BE2C (cell line): Measurements from ENCODE around the gene DSCAM.

Source experiments
- DNase-seq: peaks from one replicate; pipeline ENCODE4 v3.0.0-alpha.2; 2020
- H3K27me3 ChIP-seq: fragments of 250-450 bp; sonication (Bioruptor Pico); 2 replicates; pipeline ENCODE4 v1.5.1; 2020; ENCODE audit warnings: mild to moderate bottlenecking
- H3K36me3 ChIP-seq: fragments of 250-450 bp; sonication (Bioruptor Pico); 2 replicates; pipeline ENCODE4 v1.5.1; 2020; ENCODE audit warnings: mild to moderate bottlenecking
- H3K4me1 ChIP-seq: fragments of 250-450 bp; sonication (Bioruptor Pico); 2 replicates; pipeline ENCODE4 v1.5.1; 2020
- H3K4me3 ChIP-seq: 2 replicates; pipeline ENCODE4 v1.5.1; 2011; ENCODE audit warnings: low read depth, low read length
- H3K9me3 ChIP-seq: fragments of 250-450 bp; sonication (Bioruptor Pico); 2 replicates; pipeline ENCODE4 v1.5.1; 2020
- TF ChIP-seq, protein P1 (sequence below): IDR thresholded peaks from 2 replicates; pipeline ENCODE4 v1.5.1; 2012; ENCODE audit warnings: mild to moderate bottlenecking, low read depth, low read length

DSCAM gene

DNA sequence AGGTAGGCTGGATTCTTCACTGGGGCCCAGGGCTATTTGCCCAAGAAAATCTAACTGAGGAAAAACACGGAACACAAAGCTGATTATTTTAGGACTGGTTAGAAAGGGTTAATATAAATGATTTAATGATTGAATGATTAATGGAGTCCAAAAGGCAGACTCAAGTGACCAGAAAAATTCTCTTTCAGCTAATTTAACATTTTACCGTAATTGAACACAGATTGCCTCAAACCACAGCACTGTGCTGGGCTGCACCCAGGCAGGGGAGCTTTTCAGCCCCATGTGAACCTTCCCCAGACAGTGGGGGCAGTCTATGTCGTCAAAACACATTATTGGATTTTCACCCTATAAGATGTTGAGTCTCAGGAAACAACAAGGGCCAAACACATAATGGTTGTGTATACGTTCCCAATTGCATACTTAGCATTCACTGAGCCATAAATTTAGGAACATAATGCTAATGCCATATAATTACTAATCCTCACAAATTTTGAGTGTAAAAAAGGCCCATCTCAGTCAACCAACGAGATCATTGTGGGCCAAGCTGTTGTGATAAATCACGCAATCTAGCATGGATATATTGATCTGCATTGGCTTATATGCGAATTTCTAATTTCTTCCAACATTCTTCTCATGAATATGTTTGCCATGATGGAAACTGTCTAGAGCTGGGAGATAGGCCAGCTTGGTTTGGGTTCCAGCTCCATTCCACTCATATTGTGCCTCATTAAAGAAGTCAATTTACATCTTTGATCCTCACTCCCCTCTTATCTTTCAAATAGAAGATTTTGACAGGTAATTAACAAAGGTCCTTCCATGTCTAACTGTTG, 27.7 kb downstream of the DSCAM start:
- no peaks in the 10 kb centered on the region for H3K9me3 ChIP-seq

DNA sequence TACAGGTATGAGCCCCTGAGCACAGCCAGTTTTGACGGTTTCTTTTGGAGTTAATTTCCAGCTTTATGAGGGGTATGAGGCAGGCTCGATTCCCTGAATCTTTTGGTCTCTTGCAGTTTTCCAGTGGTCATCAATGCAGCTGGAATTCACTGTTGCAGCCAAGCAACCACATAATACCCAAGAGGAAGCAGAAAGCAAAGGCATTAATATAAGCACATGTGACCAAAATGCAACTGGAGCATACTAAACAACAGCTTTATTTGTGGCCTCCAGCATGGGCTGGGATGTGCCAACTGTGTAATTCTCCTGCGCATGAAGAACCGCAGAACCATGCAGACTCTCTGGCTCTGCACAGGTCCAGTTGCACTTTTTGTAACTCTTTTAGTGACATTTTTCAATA, 33.0 kb downstream of the DSCAM start:
- Histone ChIP-seq H3K27me3 (no peaks in the 10 kb centered on the region), H3K36me3 (no peaks in the 10 kb centered on the region), H3K9me3 (no peaks in the 10 kb centered on the region; the same call in 1 of the 2 replicates), H3K4me1 (no peaks in the 10 kb centered on the region), H3K4me3 (no peak overlapping the region)
- DNase-seq, result no peak
- TF ChIP-seq, protein P1, sequence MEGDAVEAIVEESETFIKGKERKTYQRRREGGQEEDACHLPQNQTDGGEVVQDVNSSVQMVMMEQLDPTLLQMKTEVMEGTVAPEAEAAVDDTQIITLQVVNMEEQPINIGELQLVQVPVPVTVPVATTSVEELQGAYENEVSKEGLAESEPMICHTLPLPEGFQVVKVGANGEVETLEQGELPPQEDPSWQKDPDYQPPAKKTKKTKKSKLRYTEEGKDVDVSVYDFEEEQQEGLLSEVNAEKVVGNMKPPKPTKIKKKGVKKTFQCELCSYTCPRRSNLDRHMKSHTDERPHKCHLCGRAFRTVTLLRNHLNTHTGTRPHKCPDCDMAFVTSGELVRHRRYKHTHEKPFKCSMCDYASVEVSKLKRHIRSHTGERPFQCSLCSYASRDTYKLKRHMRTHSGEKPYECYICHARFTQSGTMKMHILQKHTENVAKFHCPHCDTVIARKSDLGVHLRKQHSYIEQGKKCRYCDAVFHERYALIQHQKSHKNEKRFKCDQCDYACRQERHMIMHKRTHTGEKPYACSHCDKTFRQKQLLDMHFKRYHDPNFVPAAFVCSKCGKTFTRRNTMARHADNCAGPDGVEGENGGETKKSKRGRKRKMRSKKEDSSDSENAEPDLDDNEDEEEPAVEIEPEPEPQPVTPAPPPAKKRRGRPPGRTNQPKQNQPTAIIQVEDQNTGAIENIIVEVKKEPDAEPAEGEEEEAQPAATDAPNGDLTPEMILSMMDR, result no peak

More for the DNA sequence above, 27.7 kb downstream of the DSCAM start:
- Histone ChIP-seq H3K27me3 (no peaks in the 10 kb centered on the region), H3K4me1 (no peaks in the 10 kb centered on the region), H3K36me3 (no peaks in the 10 kb centered on the region), H3K4me3 (no peak overlapping the region)
- no peak for DNase-seq
- TF ChIP-seq, protein P1, result no peak

DNA sequence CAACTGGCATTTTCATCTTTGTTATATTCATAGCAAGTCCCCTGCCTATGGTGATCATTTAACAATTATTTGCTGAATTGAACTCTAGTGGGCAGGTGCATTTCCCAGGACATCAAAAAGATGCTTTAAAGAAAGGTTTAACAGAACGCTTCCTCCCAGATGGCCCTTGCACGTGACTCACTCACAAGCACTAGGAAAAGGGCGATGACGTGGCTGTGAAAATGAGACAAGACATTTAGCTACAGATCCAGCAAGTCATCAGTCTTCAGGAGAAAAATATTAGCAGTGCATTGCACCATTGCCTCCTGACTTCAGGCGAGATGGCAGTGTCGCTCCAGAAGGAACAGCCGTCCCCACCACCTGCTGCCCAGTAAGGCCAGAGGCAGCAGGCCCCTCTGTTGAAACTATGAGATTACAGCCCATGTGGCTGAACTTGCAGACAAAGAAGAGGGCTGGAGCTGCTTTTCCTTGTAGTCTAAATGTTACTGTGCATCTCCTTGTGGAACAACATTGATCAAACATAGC, 37.2 kb downstream of the DSCAM start:
- TF ChIP-seq, protein P1, result no peak
- DNase-seq, result no peak

DNA sequence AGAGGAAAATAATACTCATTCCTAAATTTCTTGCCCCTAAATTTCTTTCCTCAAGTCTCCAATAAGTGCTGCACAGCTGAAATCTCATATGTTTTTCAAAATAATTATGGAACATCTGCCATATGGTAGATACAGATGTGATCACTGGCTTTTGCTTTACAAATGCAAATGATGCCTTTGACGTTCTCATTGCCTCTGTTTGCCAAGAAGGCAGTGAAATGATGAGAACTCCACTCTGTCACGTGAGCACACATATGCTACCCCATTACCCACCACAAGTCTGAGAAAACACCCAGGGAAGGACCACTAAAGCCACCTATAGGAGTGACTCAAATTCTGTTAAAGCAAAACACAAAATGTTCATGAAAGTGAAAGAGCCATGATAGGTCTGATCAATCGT, 43.9 kb downstream of the DSCAM start:
- TF ChIP-seq, protein P1, result no peak
- no peak for DNase-seq
- Histone ChIP-seq H3K36me3 (no peaks in the 10 kb centered on the region), H3K9me3 (no peaks in the 10 kb centered on the region; the same call in none of the 2 replicates), H3K4me3 (no peak overlapping the region), H3K4me1 (no peaks in the 10 kb centered on the region), H3K27me3 (no peaks in the 10 kb centered on the region)

More for the DNA sequence above, 37.2 kb downstream of the DSCAM start:
- H3K4me1 ChIP-seq, result no peaks in the 10 kb centered on the region
- no peaks in the 10 kb centered on the region; the same call in none of the 2 replicates for H3K9me3 ChIP-seq
- no peaks in the 10 kb centered on the region for H3K27me3 ChIP-seq
- H3K36me3 ChIP-seq, result no peaks in the 10 kb centered on the region
- H3K4me3 ChIP-seq, result no peak overlapping the region

DNA sequence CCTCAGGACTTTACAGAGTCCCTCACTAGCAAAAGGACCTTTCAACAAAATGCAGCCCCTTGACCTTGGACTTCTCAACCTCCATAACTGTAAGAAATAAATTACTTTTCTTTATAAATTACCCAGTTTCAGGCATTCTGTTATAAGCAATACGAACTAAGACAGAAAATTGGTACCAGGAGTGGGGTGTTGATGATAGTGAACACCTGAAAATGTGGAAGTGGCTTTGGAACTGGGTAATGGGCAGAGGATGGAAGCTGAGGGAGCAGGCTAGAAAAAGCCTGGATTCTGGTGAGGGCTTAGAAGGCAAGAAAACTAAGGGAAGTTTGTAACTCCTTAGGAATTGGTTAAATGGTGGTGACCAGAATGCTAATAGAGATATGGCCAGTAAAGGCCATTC, 46.8 kb downstream of the DSCAM start:
- TF ChIP-seq, protein P1, result no peak
- DNase-seq, result no peak

DNA sequence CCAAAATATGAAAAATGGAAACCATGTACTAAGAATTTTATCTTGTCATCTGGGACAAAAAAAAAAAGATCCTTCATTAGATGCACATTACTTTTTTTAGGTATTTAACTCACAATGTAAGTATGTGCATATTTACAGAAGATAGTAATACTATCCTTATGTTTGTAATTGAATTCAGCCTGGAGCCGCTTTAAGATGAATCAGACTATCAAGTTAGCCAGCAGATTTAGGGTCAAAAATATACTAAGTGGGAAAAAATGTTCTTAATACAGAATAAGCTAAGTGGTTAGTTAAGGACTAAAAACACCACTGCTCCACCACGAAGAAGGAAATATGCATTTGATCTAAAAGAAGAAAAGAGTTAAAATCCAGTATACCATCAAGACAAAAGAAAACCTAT, 49.1 kb downstream of the DSCAM start:
- Histone ChIP-seq H3K4me3 (no peak overlapping the region), H3K9me3 (no peaks in the 10 kb centered on the region; the same call in none of the 2 replicates), H3K36me3 (no peaks in the 10 kb centered on the region), H3K4me1 (no peaks in the 10 kb centered on the region), H3K27me3 (no peaks in the 10 kb centered on the region)
- TF ChIP-seq, protein P1, result no peak
- no peak for DNase-seq

More for the DNA sequence above, 46.8 kb downstream of the DSCAM start:
- Histone ChIP-seq H3K9me3 (no peaks in the 10 kb centered on the region; the same call in none of the 2 replicates), H3K4me1 (no peaks in the 10 kb centered on the region), H3K36me3 (no peaks in the 10 kb centered on the region), H3K27me3 (no peaks in the 10 kb centered on the region), H3K4me3 (no peak overlapping the region)
